Panc1 (cell line): Measurements from ENCODE around the gene ASCC1. TPM values are rescaled to one million over a fixed set of nuclear protein-coding genes. Genes with fewer than 3 reads are reported as not detected.

Source experiments
- ATAC-seq: fragments of 200-7000 bp; cut with Tn5 transposase; 2 replicates; pipeline ENCODE4 v1.9.1; 2020; ENCODE audit warnings: mild to moderate bottlenecking, moderate library complexity
- BruUV-seq: library from RNA; stranded (reverse); fragments of 400-500 nt; replicated peaks from 2 replicates; lab custom pipeline; 2021; lab: Mats Ljungman, UMichigan
- CTCF ChIA-PET: fragments of 300-600 bp; sonication (Branson Sonifier 250); formaldehyde crosslinking; loops from one replicate; lab custom pipeline; 2022; ENCODE audit warnings: antibody characterized with exemption; lab: Charles Lee
- POLR2A ChIA-PET: fragments of 300-600 bp; sonication (Branson Sonifier 250); formaldehyde crosslinking; loops from one replicate; lab custom pipeline; 2022; ENCODE audit warnings: antibody characterized with exemption; lab: Charles Lee
- DNase-seq: peaks from one replicate; pipeline ENCODE4 v3.0.0-alpha.2; 2010; ENCODE audit warnings: low read depth, low spot score
- H3K27ac ChIP-seq: 2 replicates; pipeline ENCODE4 v1.5.1; 2011; ENCODE audit warnings: mild to moderate bottlenecking, low read length, inconsistent platforms
- H3K27me3 ChIP-seq: fragments of 200-500 bp; sonication (Bioruptor generic); 2 replicates; pipeline ENCODE4 v1.6.0; 2014; ENCODE audit warnings: low read length, inconsistent platforms; ENCODE audit not compliant: control insufficient read depth, insufficient read depth
- H3K36me3 ChIP-seq: fragments of 200-500 bp; sonication (Bioruptor generic); 2 replicates; pipeline ENCODE4 v1.5.1; 2014; ENCODE audit warnings: inconsistent platforms, mild to moderate bottlenecking, low read length, moderate library complexity; ENCODE audit not compliant: control insufficient read depth, insufficient read depth
- H3K4me1 ChIP-seq: 2 replicates; pipeline ENCODE4 v1.5.1; 2011; ENCODE audit warnings: inconsistent platforms, mild to moderate bottlenecking, low read length, moderate library complexity; ENCODE audit not compliant: control insufficient read depth, insufficient read depth
- H3K4me3 ChIP-seq, 2 experiments: 2 replicates each; pipeline ENCODE4 v1.5.1; 2011 to 2012; ENCODE audit warnings: low read depth in 2 of 2, low read length in 2 of 2, mild to moderate bottlenecking in 2 of 2, inconsistent platforms in 1 of 2, moderate library complexity in 1 of 2
- H3K9me3 ChIP-seq: fragments of 200-500 bp; sonication (Bioruptor generic); 2 replicates; pipeline ENCODE4 v1.5.1; 2014; ENCODE audit warnings: low read depth, mild to moderate bottlenecking, inconsistent platforms, low read length, moderate library complexity; ENCODE audit not compliant: control insufficient read depth, insufficient read depth
- CTCF ChIP-seq: fragments of 450-650 bp; IDR thresholded peaks from 2 replicates; pipeline ENCODE4 v1.5.1; 2017; ENCODE audit warnings: mild to moderate bottlenecking
- POLR2AphosphoS5 ChIP-seq: IDR thresholded peaks from 2 replicates; pipeline ENCODE4 v1.6.1; 2012; ENCODE audit warnings: mild to moderate bottlenecking, low read depth, low read length, moderate library complexity
- SIN3A ChIP-seq: IDR thresholded peaks from 2 replicates; pipeline ENCODE4 v1.6.1; 2012; ENCODE audit warnings: low read depth, mild to moderate bottlenecking, low read length, moderate library complexity, borderline replicate concordance; ENCODE audit not compliant: insufficient read depth
- TCF7L2 ChIP-seq: IDR thresholded peaks from 2 replicates; pipeline ENCODE4 v1.6.1; 2011; ENCODE audit warnings: mild to moderate bottlenecking, low read depth, low read length, inconsistent platforms
- in situ Hi-C: cut with HindIII; loops from 2 replicates; pipeline ENCODE4 v1.10.0; 2016; ENCODE audit warnings: low sequenced_read_pairs, low pct_unique_long_range_greater_than_20kb
- intact Hi-C: fragments of 100-400 bp; cut with micrococcal nuclease; formaldehyde crosslinking; loops from one replicate; pipeline ENCODE4 v1.10.0; 2022; ENCODE audit not compliant: unreplicated experiment
- total RNA-seq: library from RNA; stranded (reverse); gene quantifications from one replicate; pipeline ENCODE4 v1.2.1, GENCODE V29; 2021; ENCODE audit not compliant: unreplicated experiment
- TF ChIP-seq, protein P1 (sequence below), 2 experiments: IDR thresholded peaks; 2 replicates each; pipeline ENCODE4 v1.6.1; 2011 to 2012; ENCODE audit warnings: low read depth in 2 of 2, control low read depth in 1 of 2, low read length in 1 of 2, mild to moderate bottlenecking in 1 of 2, moderate library complexity in 1 of 2; ENCODE audit not compliant: insufficient read depth in 1 of 2

The ASCC1 gene
- total RNA-seq, 1 experiment from 2014 or later, result 114 TPM

DNA sequence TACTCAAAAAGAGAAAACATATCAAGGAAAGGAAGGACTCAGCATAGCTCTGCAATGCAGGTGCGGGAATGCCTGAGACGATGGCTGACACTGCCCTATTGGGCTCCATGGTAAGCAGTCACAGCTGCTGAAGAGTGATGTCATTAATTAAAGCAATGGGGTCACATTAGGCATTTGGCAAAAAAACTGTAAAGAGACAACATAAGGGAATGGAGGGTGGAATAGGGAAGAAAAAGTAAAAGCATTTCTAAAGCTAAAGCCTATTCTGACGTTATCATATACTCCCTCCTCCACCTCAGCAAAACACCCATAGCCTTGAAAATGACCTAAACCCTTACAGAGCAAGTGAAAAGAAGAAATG lies 89.2 kb downstream of the ASCC1 start:
- DNase-seq, result no peak
- Histone ChIP-seq H3K9me3 (no peaks in the 10 kb centered on the region; the same call in 1 of the 2 replicates), H3K4me3 (no peak overlapping the region), H3K27me3 (no peaks in the 10 kb centered on the region), H3K36me3 (peaks cover 11% of the 10 kb centered on the region; the same call in 1 of the 2 replicates), H3K4me1 (peaks cover 43% of the 10 kb centered on the region), H3K27ac (peak overlapping the region; percentile 63)
- ATAC-seq, result no peak
- TF ChIP-seq, protein P1, sequence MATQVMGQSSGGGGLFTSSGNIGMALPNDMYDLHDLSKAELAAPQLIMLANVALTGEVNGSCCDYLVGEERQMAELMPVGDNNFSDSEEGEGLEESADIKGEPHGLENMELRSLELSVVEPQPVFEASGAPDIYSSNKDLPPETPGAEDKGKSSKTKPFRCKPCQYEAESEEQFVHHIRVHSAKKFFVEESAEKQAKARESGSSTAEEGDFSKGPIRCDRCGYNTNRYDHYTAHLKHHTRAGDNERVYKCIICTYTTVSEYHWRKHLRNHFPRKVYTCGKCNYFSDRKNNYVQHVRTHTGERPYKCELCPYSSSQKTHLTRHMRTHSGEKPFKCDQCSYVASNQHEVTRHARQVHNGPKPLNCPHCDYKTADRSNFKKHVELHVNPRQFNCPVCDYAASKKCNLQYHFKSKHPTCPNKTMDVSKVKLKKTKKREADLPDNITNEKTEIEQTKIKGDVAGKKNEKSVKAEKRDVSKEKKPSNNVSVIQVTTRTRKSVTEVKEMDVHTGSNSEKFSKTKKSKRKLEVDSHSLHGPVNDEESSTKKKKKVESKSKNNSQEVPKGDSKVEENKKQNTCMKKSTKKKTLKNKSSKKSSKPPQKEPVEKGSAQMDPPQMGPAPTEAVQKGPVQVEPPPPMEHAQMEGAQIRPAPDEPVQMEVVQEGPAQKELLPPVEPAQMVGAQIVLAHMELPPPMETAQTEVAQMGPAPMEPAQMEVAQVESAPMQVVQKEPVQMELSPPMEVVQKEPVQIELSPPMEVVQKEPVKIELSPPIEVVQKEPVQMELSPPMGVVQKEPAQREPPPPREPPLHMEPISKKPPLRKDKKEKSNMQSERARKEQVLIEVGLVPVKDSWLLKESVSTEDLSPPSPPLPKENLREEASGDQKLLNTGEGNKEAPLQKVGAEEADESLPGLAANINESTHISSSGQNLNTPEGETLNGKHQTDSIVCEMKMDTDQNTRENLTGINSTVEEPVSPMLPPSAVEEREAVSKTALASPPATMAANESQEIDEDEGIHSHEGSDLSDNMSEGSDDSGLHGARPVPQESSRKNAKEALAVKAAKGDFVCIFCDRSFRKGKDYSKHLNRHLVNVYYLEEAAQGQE (IDR thresholded peaks at IDR 0.05; ENCODE audit: insufficient read depth in 1 of 2, low read depth in 2 of 2, low read length in 1 of 2), result no peak
- TF ChIP-seq POLR2AphosphoS5 (no peak), SIN3A (no peak), TCF7L2 (no peak), CTCF (no peak)
- intact Hi-C loops (loop anchor here (10.0 kb wide), 1 partner anchor 78 kb away; no protein-coding TSS in a partner anchor), in situ Hi-C loops (no loop called here)
- CTCF ChIA-PET, result interaction anchor here (1.0 to 1.2 kb wide), 3 partner anchors 64 to 150 kb away, joined by 3 to 4 read pairs (median 4); no protein-coding TSS in a partner anchor
- POLR2A ChIA-PET, result no interaction called here
- no TSS peak for BruUV-seq

DNA sequence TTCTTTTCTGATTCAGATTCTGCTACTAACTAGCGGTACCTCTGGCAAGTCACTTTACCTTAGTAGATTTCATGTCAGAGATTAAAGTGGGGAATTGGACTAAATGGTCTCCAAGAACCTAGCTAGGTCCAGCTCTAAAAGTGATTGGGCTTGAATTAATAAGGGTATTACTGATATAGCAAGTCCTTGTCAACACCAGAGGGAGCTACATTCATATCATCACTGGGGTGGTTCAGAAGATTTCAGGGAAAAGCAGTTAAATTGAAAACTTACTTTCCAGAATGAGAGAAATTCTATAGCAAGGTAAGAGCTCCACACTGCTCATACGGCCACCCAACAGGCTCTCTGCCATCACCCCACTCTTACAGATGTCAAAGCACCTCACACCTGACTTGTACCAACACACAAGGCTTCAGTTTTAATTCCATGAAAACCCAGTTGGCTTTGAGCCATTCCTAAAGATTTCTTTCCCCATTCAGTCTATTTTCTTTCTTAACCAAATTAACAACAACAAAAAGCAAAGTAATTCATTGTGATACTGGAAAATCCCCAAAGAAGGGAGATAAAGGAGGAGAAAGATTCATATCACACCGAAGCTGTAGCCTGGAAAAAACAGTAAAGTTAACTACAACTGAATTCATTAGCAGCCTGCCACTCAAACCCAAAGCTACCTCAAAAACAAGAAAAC lies 89.7 kb downstream of the ASCC1 start:
- no peak; the same call in 1 of the 2 replicates for ATAC-seq
- CTCF ChIA-PET, result interaction anchor here (0.5 to 1.3 kb wide), 5 partner anchors 56 to 230 kb away, joined by 3 to 5 read pairs (median 4); no protein-coding TSS in a partner anchor
- BruUV-seq, result no TSS peak

More for the DNA sequence above, 89.7 kb downstream of the ASCC1 start:
- Histone ChIP-seq H3K27ac (peak overlapping the region; percentile 63), H3K9me3 (peaks cover 2% of the 10 kb centered on the region; the same call in 1 of the 2 replicates), H3K4me1 (peaks cover 43% of the 10 kb centered on the region), H3K36me3 (peaks cover 11% of the 10 kb centered on the region; the same call in 1 of the 2 replicates), H3K27me3 (no peaks in the 10 kb centered on the region), H3K4me3 (no peak overlapping the region)
- in situ Hi-C loops, result no loop called here
- TF ChIP-seq SIN3A, result no peak
- TF ChIP-seq CTCF, result peak; percentile 66
- intact Hi-C loops, result loop anchor here (10.0 kb wide), 1 partner anchor 78 kb away; no protein-coding TSS in a partner anchor
- POLR2A ChIA-PET, result no interaction called here
- DNase-seq, result no peak
